PC-9 (cell line): Measurements from ENCODE around the gene LY86. TPM values are rescaled to one million over a fixed set of nuclear protein-coding genes. Genes with fewer than 3 reads are reported as not detected.

Experiments
- BruUV-seq: library from RNA; stranded (reverse); fragments of 400-500 nt; replicated peaks from 2 replicates; lab custom pipeline; 2021; lab: Mats Ljungman, UMichigan
- CTCF ChIA-PET: fragments of 300-600 bp; sonication (Branson Sonifier 250); formaldehyde crosslinking; loops from one replicate; lab custom pipeline; 2022; ENCODE audit warnings: antibody characterized with exemption; lab: Charles Lee
- POLR2A ChIA-PET: fragments of 300-600 bp; sonication (Branson Sonifier 250); formaldehyde crosslinking; loops from one replicate; lab custom pipeline; 2022; ENCODE audit warnings: antibody characterized with exemption; ENCODE audit not compliant: unreplicated experiment; lab: Charles Lee
- DNase-seq, 2 experiments: peaks; one replicate each; pipeline versions ENCODE4 v3.0.0 to v3.0.0-alpha.2; 2015 to 2022; ENCODE audit warnings: mixed read lengths in 1 of 2
- H2AFZ ChIP-seq: fragments of 200-600 bp; sonication (generic); 2 replicates; pipeline ENCODE4 v1.8.1; 2017; ENCODE audit warnings: antibody characterized with exemption
- H3F3A ChIP-seq: fragments of 200-600 bp; sonication (generic); 2 replicates; pipeline ENCODE4 v1.8.1; 2017; ENCODE audit warnings: antibody characterized with exemption, mild to moderate bottlenecking, low read depth; ENCODE audit not compliant: insufficient read depth
- H3K27ac ChIP-seq: fragments of 200-600 bp; sonication (generic); 2 replicates; pipeline ENCODE4 v1.6.1; 2016; ENCODE audit warnings: mixed run types
- H3K27me3 ChIP-seq: fragments of 200-600 bp; sonication (generic); 2 replicates; pipeline ENCODE4 v1.6.1; 2016; ENCODE audit warnings: low read depth, mixed run types; ENCODE audit not compliant: insufficient read depth
- H3K36me3 ChIP-seq: fragments of 200-600 bp; sonication (generic); 2 replicates; pipeline ENCODE4 v1.6.1; 2016; ENCODE audit warnings: low read depth, mixed run types
- H3K4me1 ChIP-seq: fragments of 200-600 bp; sonication (generic); replicated peaks from 2 replicates; pipeline ENCODE4 v1.6.1; 2016; ENCODE audit warnings: mixed run types; ENCODE audit not compliant: insufficient read depth
- H3K4me2 ChIP-seq: fragments of 200-600 bp; sonication (generic); 2 replicates; pipeline ENCODE4 v1.6.1; 2017; ENCODE audit warnings: mixed run types
- H3K4me3 ChIP-seq: fragments of 200-600 bp; sonication (generic); 2 replicates; pipeline ENCODE4 v1.6.1; 2016; ENCODE audit warnings: mixed run types
- H3K79me2 ChIP-seq: fragments of 200-600 bp; sonication (generic); 2 replicates; pipeline ENCODE4 v1.6.1; 2017; ENCODE audit warnings: low read depth, mixed run types
- H3K9me2 ChIP-seq: fragments of 200-600 bp; sonication (generic); 2 replicates; pipeline ENCODE4 v1.8.1; 2017; ENCODE audit warnings: mild to moderate bottlenecking; ENCODE audit not compliant: insufficient read depth
- H3K9me3 ChIP-seq: fragments of 200-600 bp; sonication (generic); 2 replicates; pipeline ENCODE4 v1.8.1; 2016; ENCODE audit warnings: low read depth; ENCODE audit not compliant: insufficient read depth
- H4K20me1 ChIP-seq: fragments of 200-600 bp; sonication (generic); 2 replicates; pipeline ENCODE4 v1.8.1; 2017; ENCODE audit not compliant: insufficient read depth
- CTCF ChIP-seq: fragments of 200-600 bp; sonication (generic); conservative IDR thresholded peaks from 2 replicates; pipeline ENCODE4 v1.6.1; 2017; ENCODE audit warnings: mixed run types, antibody characterized with exemption, mild to moderate bottlenecking, moderate library complexity
- EZH2 ChIP-seq: fragments of 200-600 bp; sonication (generic); IDR thresholded peaks from 2 replicates; pipeline ENCODE4 v1.8.0; 2017; ENCODE audit warnings: antibody characterized with exemption, low read depth
- intact Hi-C: fragments of 100-400 bp; cut with micrococcal nuclease; formaldehyde crosslinking; loops from one replicate; pipeline ENCODE4 v1.10.0; 2022; ENCODE audit not compliant: unreplicated experiment
- total RNA-seq: library from RNA; stranded (reverse); gene quantifications from 2 replicates; pipeline ENCODE4 v1.2.3, GENCODE V29; 2021

LY86 gene
- total RNA-seq, 1 experiment from 2014 or later = not detected

- no peaks in the 10 kb centered on the region for H3K79me2 ChIP-seq
- H2AFZ ChIP-seq = no peak overlapping the region
- no peaks in the 10 kb centered on the region for H3K4me1 ChIP-seq
- CTCF ChIA-PET = no interaction called here
- no peak overlapping the region for H3K4me3 ChIP-seq
- H3K4me2 ChIP-seq = no peak overlapping the region
- H3K27ac ChIP-seq = no peak overlapping the region
- BruUV-seq = no TSS peak
- H3K36me3 ChIP-seq = no peaks in the 10 kb centered on the region
- no peaks in the 10 kb centered on the region for H3F3A ChIP-seq
- no peaks in the 10 kb centered on the region for H3K9me2 ChIP-seq
- POLR2A ChIA-PET = no interaction called here
- H3K9me3 ChIP-seq = no peaks in the 10 kb centered on the region
- peaks cover 14% of the 10 kb centered on the region; the same call in 1 of the 2 replicates for H3K27me3 ChIP-seq
- no peaks in the 10 kb centered on the region for H4K20me1 ChIP-seq
- TF ChIP-seq EZH2 = no peak
- intact Hi-C loops = no loop called here
- no peak for DNase-seq
Observed at GRCh38 chr6:6631534-6632276, 43.2 kb downstream of the LY86 start.

- H3K79me2 ChIP-seq = no peaks in the 10 kb centered on the region
- no peak overlapping the region for H3K27ac ChIP-seq
- CTCF ChIA-PET = no interaction called here
- no peaks in the 10 kb centered on the region for H3K9me2 ChIP-seq
- TF ChIP-seq EZH2 (no peak), CTCF (no peak)
- H4K20me1 ChIP-seq = no peaks in the 10 kb centered on the region
- intact Hi-C loops = no loop called here
- peaks cover 6% of the 10 kb centered on the region; the same call in 1 of the 2 replicates for H3K27me3 ChIP-seq
- no peaks in the 10 kb centered on the region for H3F3A ChIP-seq
- no peak overlapping the region for H3K4me2 ChIP-seq
- no peak overlapping the region for H2AFZ ChIP-seq
- no peak for DNase-seq
- no TSS peak for BruUV-seq
- no peaks in the 10 kb centered on the region for H3K36me3 ChIP-seq
- POLR2A ChIA-PET = no interaction called here
- no peak overlapping the region for H3K4me3 ChIP-seq
- H3K4me1 ChIP-seq = no peaks in the 10 kb centered on the region
- no peaks in the 10 kb centered on the region for H3K9me3 ChIP-seq
Observed at GRCh38 chr6:6633898-6634734, 45.6 kb downstream of the LY86 start.

- no peak for DNase-seq
- H3K9me3 ChIP-seq = no peaks in the 10 kb centered on the region
- no peak overlapping the region for H3K4me3 ChIP-seq
- POLR2A ChIA-PET = no interaction called here
- H3K27me3 ChIP-seq = peaks cover 5% of the 10 kb centered on the region; the same call in 1 of the 2 replicates
- no peak overlapping the region for H2AFZ ChIP-seq
- intact Hi-C loops = no loop called here
- no peaks in the 10 kb centered on the region for H3F3A ChIP-seq
- no peak overlapping the region for H3K27ac ChIP-seq
- no peak overlapping the region for H3K4me2 ChIP-seq
- CTCF ChIA-PET = no interaction called here
- H3K4me1 ChIP-seq = no peaks in the 10 kb centered on the region
- H3K9me2 ChIP-seq = no peaks in the 10 kb centered on the region
- no peaks in the 10 kb centered on the region for H3K79me2 ChIP-seq
- no peaks in the 10 kb centered on the region for H3K36me3 ChIP-seq
- no peaks in the 10 kb centered on the region for H4K20me1 ChIP-seq
- no peak for TF ChIP-seq EZH2
- no peak for TF ChIP-seq CTCF
- no TSS peak for BruUV-seq
Observed at GRCh38 chr6:6634735-6635075, 46.2 kb downstream of the LY86 start.
